MM.1S (cell line): Measurements from ENCODE around the gene OR8G1.

ENCODE experiments used
- CTCF ChIP-seq: fragments of 300-600 bp; sonication (generic); IDR thresholded peaks from 2 replicates; pipeline ENCODE4 v1.5.1; 2016; ENCODE audit warnings: antibody characterized with exemption, low read length, mixed read lengths
- EZH2phosphoT487 ChIP-seq: fragments of 300-600 bp; sonication (generic); IDR thresholded peaks from 2 replicates; pipeline ENCODE4 v1.6.1; 2018; ENCODE audit warnings: antibody characterized with exemption, low read length

GRCh38 chr11:124301548-124301947 is 60.7 kb downstream of the OR8G1 start:
- no peak for TF ChIP-seq EZH2phosphoT487
- TF ChIP-seq CTCF = no peak
